CD14-positive monocyte (primary cell): Measurements from ENCODE around the gene ENDOV. TPM values are rescaled to one million over a fixed set of nuclear protein-coding genes. Genes with fewer than 3 reads are reported as not detected.

ENCODE experiments used
- DNase-seq, 3 donors: peaks; one replicate each; pipeline ENCODE4 v3.0.0-alpha.2; 2011 to 2022
- H2AFZ ChIP-seq: 2 replicates; pipeline ENCODE4 v1.6.0; 2012; ENCODE audit warnings: mild to moderate bottlenecking, low read depth, low read length, inconsistent platforms; ENCODE audit not compliant: insufficient read depth, poor library complexity, severe bottlenecking
- H3K27ac ChIP-seq, 2 donors: 1 replicate in 1 of 2; 2 replicates in 1 of 2; pipeline ENCODE4 v1.5.1; 2012 to 2013; ENCODE audit warnings: low read length in 2 of 2, control low read depth in 1 of 2, inconsistent platforms in 1 of 2, low read depth in 1 of 2, mild to moderate bottlenecking in 1 of 2
- H3K27me3 ChIP-seq, 2 donors: one replicate each; pipeline versions ENCODE4 v1.6.0 to v1.6.1; 2011 to 2013; ENCODE audit warnings: low read length in 2 of 2; ENCODE audit not compliant: control insufficient read depth in 2 of 2, insufficient read depth in 2 of 2
- H3K36me3 ChIP-seq, 2 donors: replicated peaks in 1 of 2; 1 replicate in 1 of 2; 2 replicates in 1 of 2; pipeline versions ENCODE4 v1.5.1 to v1.6.1; 2012 to 2013; ENCODE audit warnings: low read length in 2 of 2, control low read depth in 1 of 2, inconsistent platforms in 1 of 2, mild to moderate bottlenecking in 1 of 2; ENCODE audit not compliant: insufficient read depth in 2 of 2, control insufficient read depth in 1 of 2
- H3K4me1 ChIP-seq, 2 donors: 1 replicate in 1 of 2; 2 replicates in 1 of 2; pipeline versions ENCODE4 v1.5.1 to v1.6.1; 2012 to 2013; ENCODE audit warnings: low read length in 2 of 2, control low read depth in 1 of 2, inconsistent platforms in 1 of 2, mild to moderate bottlenecking in 1 of 2, moderate library complexity in 1 of 2; ENCODE audit not compliant: insufficient read depth in 2 of 2, control insufficient read depth in 1 of 2
- H3K4me2 ChIP-seq: replicated peaks from 2 replicates; pipeline ENCODE3; 2012; ENCODE audit warnings: low read length, moderate library complexity, mild to moderate bottlenecking; ENCODE audit not compliant: poor library complexity, severe bottlenecking; ENCODE audit errors: extremely low read depth
- H3K4me3 ChIP-seq, 3 experiments: fragments of 200-600 bp in 1 of 3; sonication (generic) in 1 of 3; replicated peaks in 1 of 3; 1 replicate in 2 of 3; 2 replicates in 1 of 3; pipeline ENCODE4 v1.5.1; 2011 to 2013; ENCODE audit warnings: low read length in 3 of 3, mild to moderate bottlenecking in 3 of 3, control low read depth in 2 of 3, low read depth in 2 of 3, inconsistent platforms in 1 of 3, moderate library complexity in 1 of 3
- H3K79me2 ChIP-seq: 2 replicates; pipeline ENCODE4 v1.6.0; 2012; ENCODE audit warnings: mild to moderate bottlenecking, control low read depth, inconsistent platforms, low read length, moderate library complexity; ENCODE audit not compliant: insufficient read depth
- H3K9ac ChIP-seq: 2 replicates; pipeline ENCODE4 v1.6.0; 2017; ENCODE audit warnings: low read length, mild to moderate bottlenecking; ENCODE audit not compliant: insufficient read depth, poor library complexity, severe bottlenecking
- H3K9me3 ChIP-seq, 2 donors: replicated peaks in 1 of 2; 1 replicate in 1 of 2; 2 replicates in 1 of 2; pipeline versions ENCODE4 v1.5.1 to v1.6.1; 2012 to 2013; ENCODE audit warnings: low read length in 2 of 2, control low read depth in 1 of 2; ENCODE audit not compliant: control insufficient read depth in 1 of 2, insufficient read depth in 1 of 2
- H4K20me1 ChIP-seq: 2 replicates; pipeline ENCODE4 v1.6.0; 2012; ENCODE audit warnings: mild to moderate bottlenecking, low read length, control low read depth, moderate library complexity; ENCODE audit not compliant: insufficient read depth
- H3K27ac Mint-ChIP-seq, 7 donors: one replicate each; pipeline ENCODE4 v1.8.0; 2020; ENCODE audit warnings: mild to moderate bottlenecking in 7 of 7, mixed read lengths in 7 of 7, moderate library complexity in 6 of 7, inconsistent platforms in 2 of 7
- H3K27me3 Mint-ChIP-seq, 3 donors: one replicate each; pipeline ENCODE4 v1.8.0; 2021 to 2022; ENCODE audit warnings: low read depth in 3 of 3, mild to moderate bottlenecking in 3 of 3, mixed read lengths in 3 of 3, moderate library complexity in 3 of 3, inconsistent platforms in 1 of 3
- H3K36me3 Mint-ChIP-seq, 2 donors: one replicate each; pipeline ENCODE4 v1.8.0; 2020; ENCODE audit warnings: mixed read lengths in 2 of 2, inconsistent platforms in 1 of 2, mild to moderate bottlenecking in 1 of 2
- H3K4me1 Mint-ChIP-seq: one replicate; pipeline ENCODE4 v1.8.0; 2020; ENCODE audit warnings: mild to moderate bottlenecking, mixed read lengths
- H3K4me3 Mint-ChIP-seq, 2 donors: one replicate each; pipeline ENCODE4 v1.8.0; 2020; ENCODE audit warnings: mild to moderate bottlenecking in 2 of 2, mixed read lengths in 2 of 2, moderate library complexity in 1 of 2
- H3K9me3 Mint-ChIP-seq, 7 donors: one replicate each; pipeline ENCODE4 v1.8.0; 2020 to 2022; ENCODE audit warnings: mixed read lengths in 7 of 7, mild to moderate bottlenecking in 6 of 7, moderate library complexity in 6 of 7, inconsistent platforms in 2 of 7
- WGBS: methylation state at CpG from one replicate; pipeline ENCODE4 v1.1.5; 2013; ENCODE audit warnings: missing lambda C conversion rate; ENCODE audit not compliant: insufficient coverage; 5-methylcytosine and 5-hydroxymethylcytosine counted together
- intact Hi-C, 2 donors: fragments of 100-400 bp; cut with micrococcal nuclease; formaldehyde crosslinking; loops; one replicate each; pipeline versions ENCODE4 v1.15.0 to v1.15.1; 2023
- polyA plus RNA-seq, 3 donors: library from polyadenylated mRNA; depleted of rRNA in 1 of 3; unstranded in 2 of 3; stranded (reverse) in 1 of 3; fragments of 300-500 nt in 2 of 3; fragments of >200 nt in 1 of 3; fragmentation: Illumina TruSeq in 2 of 3; gene quantifications; 1 replicate in 2 of 3; 2 replicates in 1 of 3; pipeline ENCODE4 v1.2.3, GENCODE V29; 2012 to 2021
- TF ChIP-seq, protein P1 (sequence below): fragments of 200-600 bp; IDR thresholded peaks from one replicate; pipeline ENCODE4 v1.8.0; 2022; ENCODE audit warnings: antibody characterized with exemption, mild to moderate bottlenecking

ENDOV gene
- polyA plus RNA-seq, 3 donors: 10.4 to 15.7 (median 13.3) TPM

GRCh38 chr17:80380555-80381002, 34.4 kb upstream of the ENDOV start:
- Mint-ChIP-seq H3K27ac (peak overlapping the region in 1 of 7 donors; percentile 47), H3K9me3 (no peaks in the 10 kb centered on the region), H3K36me3 (peaks cover 97 to 100% of the 10 kb centered on the region in 2 donors), H3K4me3 (no peak overlapping the region), H3K4me1 (no peaks in the 10 kb centered on the region), H3K27me3 (no peaks in the 10 kb centered on the region)
- Histone ChIP-seq H3K27me3 (no peaks in the 10 kb centered on the region), H3K4me3 (no peak overlapping the region), H2AFZ (no peak overlapping the region), H3K9ac (no peak overlapping the region), H3K27ac (no peak overlapping the region), H3K36me3 (peaks cover 100% of the 10 kb centered on the region in 2 donors), H3K79me2 (no peaks in the 10 kb centered on the region), H3K4me2 (no peak overlapping the region), H4K20me1 (peaks cover 93% of the 10 kb centered on the region), H3K9me3 (no peaks in the 10 kb centered on the region), H3K4me1 (no peaks in the 10 kb centered on the region)
- intact Hi-C loops: no loop called here
- 94% methylated on average over 20 of the region's 21 CpGs for WGBS
- no peak for DNase-seq
- TF ChIP-seq, protein P1, sequence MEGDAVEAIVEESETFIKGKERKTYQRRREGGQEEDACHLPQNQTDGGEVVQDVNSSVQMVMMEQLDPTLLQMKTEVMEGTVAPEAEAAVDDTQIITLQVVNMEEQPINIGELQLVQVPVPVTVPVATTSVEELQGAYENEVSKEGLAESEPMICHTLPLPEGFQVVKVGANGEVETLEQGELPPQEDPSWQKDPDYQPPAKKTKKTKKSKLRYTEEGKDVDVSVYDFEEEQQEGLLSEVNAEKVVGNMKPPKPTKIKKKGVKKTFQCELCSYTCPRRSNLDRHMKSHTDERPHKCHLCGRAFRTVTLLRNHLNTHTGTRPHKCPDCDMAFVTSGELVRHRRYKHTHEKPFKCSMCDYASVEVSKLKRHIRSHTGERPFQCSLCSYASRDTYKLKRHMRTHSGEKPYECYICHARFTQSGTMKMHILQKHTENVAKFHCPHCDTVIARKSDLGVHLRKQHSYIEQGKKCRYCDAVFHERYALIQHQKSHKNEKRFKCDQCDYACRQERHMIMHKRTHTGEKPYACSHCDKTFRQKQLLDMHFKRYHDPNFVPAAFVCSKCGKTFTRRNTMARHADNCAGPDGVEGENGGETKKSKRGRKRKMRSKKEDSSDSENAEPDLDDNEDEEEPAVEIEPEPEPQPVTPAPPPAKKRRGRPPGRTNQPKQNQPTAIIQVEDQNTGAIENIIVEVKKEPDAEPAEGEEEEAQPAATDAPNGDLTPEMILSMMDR: no peak

GRCh38 chr17:80381416-80381923, 33.5 kb upstream of the ENDOV start:
- Mint-ChIP-seq H3K4me1 (no peaks in the 10 kb centered on the region), H3K27ac (peak overlapping the region in 2 of 7 donors; percentile 13 to 19), H3K27me3 (peaks cover 0 to 2% (median 0%) of the 10 kb centered on the region in 3 donors), H3K4me3 (no peak overlapping the region), H3K9me3 (no peaks in the 10 kb centered on the region), H3K36me3 (peaks cover 97 to 100% of the 10 kb centered on the region in 2 donors)
- no peaks in the 10 kb centered on the region for H3K79me2 ChIP-seq
- no peak overlapping the region for H2AFZ ChIP-seq
- H3K36me3 ChIP-seq: peaks cover 100% of the 10 kb centered on the region in 2 donors
- intact Hi-C loops: no loop called here
- no peak overlapping the region for H3K9ac ChIP-seq
- no peaks in the 10 kb centered on the region for H3K9me3 ChIP-seq
- H4K20me1 ChIP-seq: peaks cover 87% of the 10 kb centered on the region
- no peak overlapping the region for H3K27ac ChIP-seq
- DNase-seq: no peak
- no peaks in the 10 kb centered on the region for H3K27me3 ChIP-seq
- no peak overlapping the region for H3K4me3 ChIP-seq
- no peak overlapping the region for H3K4me2 ChIP-seq
- TF ChIP-seq, protein P1: no peak
- 100% methylated on average over 12 of the region's 18 CpGs for WGBS
- H3K4me1 ChIP-seq: no peaks in the 10 kb centered on the region
